Astrocyte of the hippocampus (primary cell): Measurements from ENCODE around the gene STOML2.

ENCODE experiments used
- DNase-seq: peaks from one replicate; pipeline ENCODE4 v3.0.0; 2011; ENCODE audit warnings: low read depth, low spot score

STOML2 gene

DNA sequence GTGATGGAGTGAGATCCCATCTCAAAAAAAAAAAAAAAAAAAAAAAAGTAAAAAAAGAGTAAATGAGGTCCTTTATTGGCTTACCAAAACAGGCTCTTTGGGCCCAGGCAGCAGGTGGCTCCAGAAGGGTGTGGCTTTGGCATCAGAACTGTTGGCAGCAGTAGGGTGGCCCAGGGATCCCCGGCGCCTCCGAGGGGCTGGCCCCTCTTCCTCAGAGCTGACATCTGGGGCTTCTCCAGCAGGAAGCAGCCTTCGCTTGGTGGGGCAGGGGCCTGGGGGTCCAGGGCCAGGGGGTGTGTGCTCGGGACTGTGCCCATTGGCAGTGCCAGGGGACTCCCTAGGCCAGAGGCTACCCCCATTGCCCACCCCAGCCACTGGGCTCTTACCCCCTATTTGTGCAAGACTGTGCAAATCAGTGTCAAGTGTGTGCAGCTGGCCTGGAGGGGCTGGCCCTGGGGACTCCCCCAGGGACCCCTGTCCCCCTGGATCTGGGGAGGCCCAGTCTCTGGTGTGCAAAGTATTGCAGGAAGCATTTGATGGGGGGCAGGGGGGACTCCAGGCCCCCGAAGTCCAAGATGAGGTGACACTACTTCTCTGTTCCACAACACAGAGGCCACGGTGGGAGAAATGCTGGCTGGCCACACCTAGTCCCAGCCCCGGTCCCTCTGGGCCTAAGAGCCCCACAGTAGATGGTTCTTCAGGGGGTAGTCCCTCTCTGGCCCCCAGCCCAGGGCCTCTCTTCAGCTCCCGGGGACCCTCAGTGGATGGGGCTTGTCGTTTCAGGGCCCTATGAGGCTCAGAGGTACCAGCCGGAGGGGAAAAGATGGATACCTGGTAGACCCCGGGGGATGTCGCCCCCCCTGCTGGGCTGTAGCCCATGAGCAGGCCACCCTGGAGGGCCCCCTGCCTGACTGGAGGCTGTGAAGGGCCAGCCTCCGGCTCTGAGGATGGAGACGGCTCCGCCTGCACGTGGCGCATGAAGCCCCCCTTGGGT, 4.7 kb upstream of the STOML2 start:
- no peak for DNase-seq

DNA sequence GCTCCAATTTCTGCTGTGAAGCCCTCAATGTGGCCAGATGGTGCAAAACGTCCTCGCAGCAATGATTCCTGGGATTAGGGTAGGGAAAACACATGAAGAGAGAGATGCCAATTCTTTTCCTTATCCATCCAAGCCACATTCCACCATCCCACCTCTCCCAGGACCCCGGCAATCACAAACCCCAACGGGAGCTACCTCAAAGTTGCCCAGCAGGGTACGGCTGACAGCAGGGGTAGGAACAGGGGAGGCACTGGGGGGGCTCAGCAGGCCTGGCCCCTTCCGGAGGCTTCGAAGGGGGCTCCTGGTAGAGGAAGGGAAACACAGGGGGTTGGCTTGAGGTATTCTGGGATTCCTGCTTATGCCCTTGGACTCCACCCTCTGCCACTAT, 3.4 kb upstream of the STOML2 start:
- DNase-seq = no peak

DNA sequence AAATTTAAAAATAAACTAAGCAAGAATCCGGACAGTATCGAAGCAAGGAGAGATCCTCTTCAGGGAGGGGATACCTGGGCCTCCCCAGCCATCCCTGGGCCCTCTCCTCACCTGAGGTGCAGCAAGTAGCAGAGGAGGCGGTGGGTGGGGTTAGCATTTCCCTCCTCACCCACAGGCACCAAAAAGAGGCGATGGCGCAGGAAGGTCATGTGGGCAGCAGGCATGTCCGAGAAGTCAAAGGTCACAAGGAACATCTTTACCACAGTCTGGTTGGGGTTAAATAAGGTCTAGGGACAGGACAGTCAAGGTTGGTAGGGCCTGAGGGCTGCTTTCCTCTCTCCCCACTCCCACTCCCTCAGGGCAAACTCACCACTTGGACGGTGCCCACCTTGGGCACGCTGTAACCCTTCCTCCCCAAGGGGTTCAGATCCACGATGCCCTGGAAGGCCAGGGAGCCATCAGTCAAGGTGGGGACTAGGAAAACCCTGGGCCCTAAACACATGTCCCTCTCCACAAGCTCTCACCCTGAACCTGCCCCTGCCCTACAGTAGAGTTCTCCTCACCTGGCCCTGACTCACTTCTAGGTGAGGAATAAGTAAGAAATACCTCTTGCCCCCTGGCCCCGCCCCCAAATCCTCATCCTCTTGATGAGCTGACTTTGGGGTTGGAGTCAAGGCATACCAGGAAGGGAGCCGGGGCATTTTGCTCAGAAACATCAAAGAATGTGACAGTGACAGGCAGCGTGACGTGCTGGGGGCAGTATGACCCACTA, 2.8 kb upstream of the STOML2 start:
- DNase-seq = no peak

GRCh38 chr9:35105126-35105525, 2.2 kb upstream of the STOML2 start:
- no peak for DNase-seq

- DNase-seq = no peak
Observed at GRCh38 chr9:35104586-35104985, 1.7 kb upstream of the STOML2 start.

DNA sequence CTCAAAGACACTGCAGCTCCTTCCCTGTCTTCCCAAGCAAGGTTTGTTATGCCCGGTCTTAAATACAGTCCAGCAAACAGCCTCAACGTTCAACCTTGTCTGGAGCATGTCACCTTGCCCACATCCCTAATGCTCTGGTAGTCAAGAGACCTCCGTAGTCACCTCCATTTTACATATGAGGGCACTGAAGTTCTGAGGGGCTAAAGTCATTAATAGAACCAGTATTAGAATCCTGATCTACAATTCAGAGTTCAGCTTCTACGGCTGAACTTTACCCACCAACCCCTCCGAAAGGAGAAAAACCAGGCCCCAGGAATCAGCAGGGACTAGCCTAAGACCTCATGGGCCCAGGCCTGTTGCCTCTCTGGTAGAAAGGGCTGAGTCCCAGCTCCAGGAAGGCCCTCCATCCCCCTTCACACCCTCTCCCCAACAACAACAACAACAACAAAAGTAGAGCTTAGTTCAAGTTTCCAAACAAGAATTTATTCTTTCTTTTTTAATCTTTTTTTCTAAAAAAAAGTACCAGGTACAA, 795 bp upstream of the STOML2 start:
- no peak for DNase-seq

DNA sequence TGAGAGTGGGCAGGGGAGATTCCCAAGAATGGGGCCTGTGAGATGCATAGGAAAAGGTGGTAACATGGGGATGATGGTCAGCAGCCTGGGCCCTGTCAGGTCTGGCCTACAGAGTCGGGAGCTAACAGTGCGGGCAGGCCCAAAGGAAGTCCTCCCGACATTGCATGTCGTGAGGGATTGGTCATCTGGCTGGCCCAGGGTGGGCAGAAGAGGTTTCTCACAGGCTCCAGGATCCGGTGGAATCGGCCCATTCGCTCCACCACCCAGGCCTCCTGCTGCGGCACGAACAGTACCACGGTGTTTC, 514 bp downstream of the STOML2 start:
- peak; percentile 46 for DNase-seq

DNA sequence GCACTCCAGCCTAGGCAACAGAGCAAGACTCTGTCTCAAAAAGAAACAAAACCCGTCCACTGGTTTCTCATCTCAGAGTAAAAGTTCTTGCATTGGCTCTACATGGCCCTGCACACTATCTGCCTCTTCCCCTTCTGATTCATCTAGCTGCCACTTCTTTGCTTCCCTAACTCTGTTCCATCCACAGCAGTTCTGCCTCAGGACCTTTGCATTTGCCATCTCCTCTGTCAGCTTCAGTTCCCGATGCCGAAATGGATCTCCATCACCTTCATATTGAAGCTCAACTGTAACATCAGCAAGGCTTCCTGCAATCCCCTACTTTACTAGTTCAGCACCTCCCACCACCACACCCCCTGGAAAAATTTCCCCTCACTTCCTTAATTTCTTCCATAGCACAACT, 5.4 kb downstream of the STOML2 start:
- no peak for DNase-seq

DNA sequence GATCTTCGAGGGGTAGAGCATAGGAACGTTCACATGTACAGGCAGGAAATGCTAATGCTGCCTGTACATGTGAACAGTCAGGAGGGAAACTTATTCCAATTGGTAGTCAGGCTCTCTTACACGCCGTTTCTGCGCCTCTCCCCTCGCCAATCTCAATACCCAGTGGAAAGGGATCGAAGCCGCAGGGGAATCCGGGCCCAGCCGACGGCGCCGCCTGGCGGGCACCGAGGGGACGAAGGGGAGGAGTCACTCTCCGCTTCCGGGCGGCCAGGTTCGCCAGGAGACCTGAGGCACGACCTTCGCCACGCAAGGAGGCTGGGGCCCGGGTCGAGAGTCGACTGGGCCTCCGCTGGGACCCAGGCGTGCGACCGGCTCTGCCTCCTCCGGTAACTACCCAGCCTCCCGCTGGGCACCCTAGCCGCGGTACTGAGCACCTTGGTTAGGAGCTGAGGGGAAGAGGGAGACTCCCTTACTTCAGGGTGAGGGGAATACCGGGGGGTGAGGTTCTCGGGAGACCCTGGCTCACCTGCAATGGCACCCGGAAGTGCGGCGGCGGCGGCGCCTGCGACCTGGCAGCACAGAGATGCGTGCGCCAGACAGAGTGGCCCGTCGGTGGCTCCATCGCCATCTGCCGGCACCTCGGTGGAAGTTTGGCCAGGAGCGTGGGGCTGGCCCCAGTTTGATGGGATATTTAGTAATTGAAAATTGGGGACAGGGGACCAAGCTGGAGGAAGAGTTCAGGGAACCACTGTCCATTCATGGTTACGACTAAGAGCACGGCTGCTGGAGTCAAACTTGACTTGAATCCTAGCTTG, 6.7 kb downstream of the STOML2 start, which contains the start of gene PIGO:
TSS of gene PIGO (minus strand) at position 557 of the 815 bp plus-strand sequence. CDS start 1,026 bp downstream, outside the sequence.
- peak; percentile 94 for DNase-seq

DNA sequence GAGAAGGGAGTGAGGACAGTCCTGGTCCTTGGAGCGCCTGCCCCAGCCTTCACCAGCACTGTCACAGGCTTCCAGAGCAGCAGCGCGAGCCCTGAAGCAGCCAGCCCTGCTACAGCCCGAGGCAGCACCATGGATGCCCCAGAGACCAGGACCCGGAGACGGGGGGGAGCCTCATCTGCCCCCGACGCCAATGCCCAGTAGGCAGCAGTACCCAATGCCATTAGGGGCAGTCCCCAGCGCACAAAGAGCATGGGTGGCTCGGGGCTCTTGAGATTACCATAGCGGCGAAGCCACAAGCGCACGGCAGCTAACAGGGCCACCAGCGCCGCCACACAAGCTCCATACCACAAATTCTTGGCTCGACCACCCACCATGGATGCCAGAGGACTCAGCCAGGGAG, 11.4 kb downstream of the STOML2 start:
- no peak for DNase-seq

DNA sequence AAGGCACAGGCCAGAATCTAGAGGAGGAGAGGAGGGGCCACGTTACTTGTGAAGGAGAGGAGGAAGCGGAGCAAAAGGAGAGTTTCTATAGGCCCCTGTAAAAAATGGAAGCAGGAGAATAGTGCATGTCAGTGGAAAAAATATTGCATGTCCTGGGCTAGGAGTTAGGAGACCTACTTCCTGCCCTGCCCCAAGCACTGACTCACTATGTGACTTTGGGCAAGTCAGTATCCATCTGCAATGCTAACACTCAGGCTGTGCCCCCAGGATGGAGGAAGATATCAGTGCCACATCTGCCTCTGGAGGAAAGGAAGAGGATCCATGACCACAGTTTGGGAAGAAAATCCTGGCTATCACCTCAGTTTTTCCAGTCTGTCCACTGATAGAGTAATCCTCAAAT, 13.5 kb downstream of the STOML2 start:
- no peak for DNase-seq

- no peak for DNase-seq
Observed at GRCh38 chr9:35085078-35085477, 17.9 kb downstream of the STOML2 start.

DNA sequence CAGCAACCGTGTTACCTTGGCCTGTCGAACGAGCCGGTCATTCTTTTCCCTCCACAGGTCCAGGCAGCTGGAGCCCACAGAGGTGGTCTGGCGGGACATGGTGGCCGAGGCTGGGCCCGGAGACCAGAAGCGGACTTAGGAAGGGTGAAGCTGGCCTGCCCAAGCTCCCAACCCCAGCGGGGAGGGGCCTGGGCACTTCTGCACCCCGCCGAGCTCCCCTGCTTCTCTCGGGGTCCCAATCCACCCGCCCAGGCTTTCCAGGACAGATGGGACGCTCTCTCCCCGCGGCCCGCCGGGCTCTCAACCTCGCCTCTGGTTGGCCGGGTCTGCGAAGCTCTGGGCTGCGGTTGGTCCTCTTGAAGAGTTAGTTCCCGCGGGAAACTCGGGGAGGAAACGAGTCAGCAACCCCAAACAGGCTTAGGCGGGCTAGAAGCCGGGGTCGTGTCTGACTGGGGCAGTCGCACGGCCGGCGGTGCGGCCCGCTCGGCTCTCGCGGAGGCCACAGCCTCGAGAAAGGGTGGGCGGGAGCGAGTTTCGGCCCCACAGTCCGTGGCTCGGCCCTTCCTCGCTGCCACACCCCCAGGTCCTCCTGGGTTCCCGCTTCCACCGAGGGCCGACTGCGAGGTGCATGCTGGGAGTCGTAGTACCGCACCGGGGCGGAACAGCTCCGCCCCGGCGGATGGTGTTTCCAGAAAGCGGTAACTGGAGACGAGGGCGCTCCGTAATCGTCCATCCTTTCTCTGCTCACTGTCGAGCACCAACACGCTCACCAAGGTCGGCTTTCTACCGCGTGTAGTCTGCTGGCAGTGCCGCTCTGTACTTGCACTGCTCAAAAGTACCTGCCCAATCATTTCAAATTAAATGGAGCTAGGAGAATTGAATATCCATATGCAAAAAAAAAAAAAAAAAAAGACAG, 23.2 kb downstream of the STOML2 start, which contains the start of gene FANCG:
TSS of gene FANCG (minus strand) at position 517 of the 916 bp plus-strand sequence. CDS start at position 99, 418 bp downstream.
- DNase-seq = peak; percentile 97

- DNase-seq = no peak
Observed at GRCh38 chr9:35079041-35079425, 23.9 kb downstream of the STOML2 start.

- DNase-seq = no peak
Observed at GRCh38 chr9:35078066-35078465, 24.9 kb downstream of the STOML2 start.

GRCh38 chr9:35076848-35077247, 26.1 kb downstream of the STOML2 start:
- no peak for DNase-seq

GRCh38 chr9:35075358-35075757, 27.6 kb downstream of the STOML2 start:
- no peak for DNase-seq

- DNase-seq = no peak
Observed at GRCh38 chr9:35074791-35075190, 28.1 kb downstream of the STOML2 start.

GRCh38 chr9:35074141-35074540, 28.8 kb downstream of the STOML2 start:
- no peak for DNase-seq

DNA sequence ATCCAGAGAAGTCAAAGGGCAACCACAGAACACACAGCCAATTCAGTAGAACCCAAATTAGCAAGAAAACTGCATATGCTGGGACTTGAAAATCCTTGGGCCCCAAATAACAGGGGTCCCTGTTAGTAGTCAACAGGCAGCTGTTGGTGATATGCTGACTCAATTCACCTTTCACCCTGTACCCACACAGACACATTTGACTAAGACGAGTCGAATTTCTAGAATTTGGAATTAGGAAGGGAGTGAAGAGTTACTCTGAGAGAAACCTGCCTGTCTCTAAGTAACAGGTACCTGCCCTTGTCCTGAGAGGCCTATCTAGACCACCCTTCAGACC, 29.7 kb downstream of the STOML2 start:
- no peak for DNase-seq
